ENCODE measurements around the gene CRIP1. TPM values are rescaled to one million over a fixed set of nuclear protein-coding genes. Genes with fewer than 3 reads are reported as not detected.

CRIP1 gene
- total and polyA plus RNA-seq, 2 experiments from 2014 or later: 0.80 to 8.4 TPM

- H3K27ac ChIP-seq (ENCODE audit: low read depth): no peak overlapping the region
- Mint-ChIP-seq H3K27ac (no peak overlapping the region), H3K27me3 (ENCODE audit: insufficient read depth, low read depth, poor library complexity) (peaks cover 19% of the 10 kb centered on the region), H3K4me1 (peaks cover 2% of the 10 kb centered on the region; the same call in 1 of the 3 replicates), H3K9me3 (no peaks in the 10 kb centered on the region; the same call in 2 of the 3 replicates), H3K4me3 (no peak overlapping the region), H3K36me3 (ENCODE audit: low read depth) (peaks cover 37% of the 10 kb centered on the region)
- H3K4me3 ChIP-seq: no peak overlapping the region
- TF ChIP-seq ZNF331 (CRISPR knock-in tag; IDR thresholded peaks at IDR 0.05; ENCODE audit: low read depth) (no peak), JUNB (IDR thresholded peaks at IDR 0.05; ENCODE audit: unreplicated experiment) (no peak), POLR2AphosphoS5 (IDR thresholded peaks at IDR 0.05; ENCODE audit: low read depth) (no peak), ETS1 (IDR thresholded peaks at IDR 0.05) (no peak), EZH2phosphoT487 (IDR thresholded peaks at IDR 0.05; ENCODE audit: unreplicated experiment) (no peak), ZNF462 (CRISPR knock-in tag; IDR thresholded peaks at IDR 0.05) (no peak), EZH2 (IDR thresholded peaks at IDR 0.05; ENCODE audit: low read depth, unreplicated experiment) (no peak), STAT1 (IDR thresholded peaks at IDR 0.05; ENCODE audit: unreplicated experiment) (no peak), CTCF (conservative IDR thresholded peaks at IDR 0.05; ENCODE audit: low read depth in 2 of 2) (no peak), CREB1 (CRISPR knock-in tag; IDR thresholded peaks at IDR 0.05; ENCODE audit: low read depth) (no peak), ZNF114 (CRISPR knock-in tag; IDR thresholded peaks at IDR 0.05) (no peak), REST (IDR thresholded peaks at IDR 0.05; ENCODE audit: unreplicated experiment) (no peak), NANOG (IDR thresholded peaks at IDR 0.05; ENCODE audit: borderline replicate concordance) (no peak)
- peaks cover 3% of the 10 kb centered on the region; the same call in 1 of the 2 replicates for H3K36me3 ChIP-seq (ENCODE audit: insufficient read depth)
- DNase-seq (ENCODE audit: low spot score) (no peak), ATAC-seq (no peak)
- H3K4me2 ChIP-seq: no peak overlapping the region
- H4K20me1 ChIP-seq (replicated peaks; ENCODE audit: insufficient read depth): 0 out of 2 replicates have a peak, but pooled peaks cover 5% of the 10 kb centered on the region
- H3K4me1 ChIP-seq (ENCODE audit: insufficient read depth): no peaks in the 10 kb centered on the region
- no peaks in the 10 kb centered on the region for H3K9me2 ChIP-seq (ENCODE audit: insufficient read depth)
- no peaks in the 10 kb centered on the region for H3K79me2 ChIP-seq (replicated peaks; ENCODE audit: insufficient read depth)
- H2AFZ ChIP-seq: no peak overlapping the region
- H3K27me3 ChIP-seq (ENCODE audit: insufficient read depth): no peaks in the 10 kb centered on the region
- H3F3A ChIP-seq (replicated peaks; ENCODE audit: low read depth): no peaks in the 10 kb centered on the region
Observed at GRCh38 chr14:105464501-105464900, 22.2 kb upstream of the CRIP1 start.

Measured in GM23338 (cell line).